Fibroblast of lung (primary cell): ENCODE measurements around the gene SLX9.

ENCODE experiments used
- EZH2 ChIP-seq: IDR thresholded peaks from 2 replicates; pipeline ENCODE4 v1.5.1; 2012; ENCODE audit warnings: low read length, control low read depth, mild to moderate bottlenecking; ENCODE audit errors: missing control alignments
- TF ChIP-seq, protein P1 (sequence below), 2 donors: IDR thresholded peaks in 1 of 2; conservative IDR thresholded peaks in 1 of 2; 1 replicate in 1 of 2; 2 replicates in 1 of 2; pipeline ENCODE4 v1.5.1; 2011 to 2012; ENCODE audit warnings: low read length in 2 of 2, control low read depth in 1 of 2, inconsistent platforms in 1 of 2, low read depth in 1 of 2, mild to moderate bottlenecking in 1 of 2

DNA sequence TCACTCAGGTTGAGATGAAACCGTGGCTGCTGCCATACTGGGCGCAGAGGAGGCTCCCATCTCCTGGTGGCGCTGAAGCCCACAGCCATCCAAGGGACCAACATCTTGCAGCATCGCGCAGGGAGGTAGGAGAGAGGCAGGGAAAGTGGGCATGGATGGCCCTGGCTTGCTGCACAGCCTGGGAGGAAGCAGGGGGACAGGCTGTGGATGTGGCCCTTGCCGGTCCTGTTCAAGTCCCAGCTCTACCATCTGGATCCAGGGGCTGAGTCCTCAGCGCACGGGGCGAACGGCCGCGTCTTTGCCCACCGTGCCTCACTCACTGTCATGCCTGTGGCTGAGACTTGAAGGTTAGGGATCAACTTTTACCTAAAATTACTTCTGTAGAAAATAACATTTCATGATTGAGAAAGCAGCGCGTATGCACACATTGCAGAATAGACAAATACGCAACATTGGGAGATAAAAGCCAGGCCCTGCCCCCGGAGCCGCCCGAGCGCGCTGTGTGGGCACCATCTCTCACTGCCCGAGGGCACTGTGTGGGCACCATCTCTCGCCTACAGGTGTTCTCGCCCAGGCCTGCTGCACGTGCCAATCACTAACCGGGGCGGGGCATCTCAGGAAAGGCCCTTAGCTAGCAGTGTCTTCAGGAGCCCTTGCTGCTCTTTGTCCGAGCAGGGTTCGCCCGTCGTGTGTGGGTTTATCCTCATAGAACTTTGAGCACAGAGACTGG, 11.5 kb downstream of the SLX9 start:
- no peak for TF ChIP-seq EZH2
- TF ChIP-seq, protein P1, sequence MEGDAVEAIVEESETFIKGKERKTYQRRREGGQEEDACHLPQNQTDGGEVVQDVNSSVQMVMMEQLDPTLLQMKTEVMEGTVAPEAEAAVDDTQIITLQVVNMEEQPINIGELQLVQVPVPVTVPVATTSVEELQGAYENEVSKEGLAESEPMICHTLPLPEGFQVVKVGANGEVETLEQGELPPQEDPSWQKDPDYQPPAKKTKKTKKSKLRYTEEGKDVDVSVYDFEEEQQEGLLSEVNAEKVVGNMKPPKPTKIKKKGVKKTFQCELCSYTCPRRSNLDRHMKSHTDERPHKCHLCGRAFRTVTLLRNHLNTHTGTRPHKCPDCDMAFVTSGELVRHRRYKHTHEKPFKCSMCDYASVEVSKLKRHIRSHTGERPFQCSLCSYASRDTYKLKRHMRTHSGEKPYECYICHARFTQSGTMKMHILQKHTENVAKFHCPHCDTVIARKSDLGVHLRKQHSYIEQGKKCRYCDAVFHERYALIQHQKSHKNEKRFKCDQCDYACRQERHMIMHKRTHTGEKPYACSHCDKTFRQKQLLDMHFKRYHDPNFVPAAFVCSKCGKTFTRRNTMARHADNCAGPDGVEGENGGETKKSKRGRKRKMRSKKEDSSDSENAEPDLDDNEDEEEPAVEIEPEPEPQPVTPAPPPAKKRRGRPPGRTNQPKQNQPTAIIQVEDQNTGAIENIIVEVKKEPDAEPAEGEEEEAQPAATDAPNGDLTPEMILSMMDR (conservative IDR thresholded peaks at IDR 0.05 in 1 of 2, IDR thresholded peaks at IDR 0.05 in 1 of 2; ENCODE audit: low read depth in 1 of 2, low read length in 2 of 2) = no peak
